Islet precursor cell (in vitro differentiated cells): ENCODE measurements around the gene DCLK3.

Source experiments
- DNase-seq: peaks from one replicate; pipeline ENCODE4 v3.0.0-alpha.2; 2018

Gene DCLK3, protein sequence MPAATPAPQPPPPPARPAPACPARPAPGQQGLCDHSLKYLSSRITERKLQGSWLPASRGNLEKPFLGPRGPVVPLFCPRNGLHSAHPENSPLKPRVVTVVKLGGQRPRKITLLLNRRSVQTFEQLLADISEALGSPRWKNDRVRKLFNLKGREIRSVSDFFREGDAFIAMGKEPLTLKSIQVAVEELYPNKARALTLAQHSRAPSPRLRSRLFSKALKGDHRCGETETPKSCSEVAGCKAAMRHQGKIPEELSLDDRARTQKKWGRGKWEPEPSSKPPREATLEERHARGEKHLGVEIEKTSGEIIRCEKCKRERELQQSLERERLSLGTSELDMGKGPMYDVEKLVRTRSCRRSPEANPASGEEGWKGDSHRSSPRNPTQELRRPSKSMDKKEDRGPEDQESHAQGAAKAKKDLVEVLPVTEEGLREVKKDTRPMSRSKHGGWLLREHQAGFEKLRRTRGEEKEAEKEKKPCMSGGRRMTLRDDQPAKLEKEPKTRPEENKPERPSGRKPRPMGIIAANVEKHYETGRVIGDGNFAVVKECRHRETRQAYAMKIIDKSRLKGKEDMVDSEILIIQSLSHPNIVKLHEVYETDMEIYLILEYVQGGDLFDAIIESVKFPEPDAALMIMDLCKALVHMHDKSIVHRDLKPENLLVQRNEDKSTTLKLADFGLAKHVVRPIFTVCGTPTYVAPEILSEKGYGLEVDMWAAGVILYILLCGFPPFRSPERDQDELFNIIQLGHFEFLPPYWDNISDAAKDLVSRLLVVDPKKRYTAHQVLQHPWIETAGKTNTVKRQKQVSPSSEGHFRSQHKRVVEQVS

DNA sequence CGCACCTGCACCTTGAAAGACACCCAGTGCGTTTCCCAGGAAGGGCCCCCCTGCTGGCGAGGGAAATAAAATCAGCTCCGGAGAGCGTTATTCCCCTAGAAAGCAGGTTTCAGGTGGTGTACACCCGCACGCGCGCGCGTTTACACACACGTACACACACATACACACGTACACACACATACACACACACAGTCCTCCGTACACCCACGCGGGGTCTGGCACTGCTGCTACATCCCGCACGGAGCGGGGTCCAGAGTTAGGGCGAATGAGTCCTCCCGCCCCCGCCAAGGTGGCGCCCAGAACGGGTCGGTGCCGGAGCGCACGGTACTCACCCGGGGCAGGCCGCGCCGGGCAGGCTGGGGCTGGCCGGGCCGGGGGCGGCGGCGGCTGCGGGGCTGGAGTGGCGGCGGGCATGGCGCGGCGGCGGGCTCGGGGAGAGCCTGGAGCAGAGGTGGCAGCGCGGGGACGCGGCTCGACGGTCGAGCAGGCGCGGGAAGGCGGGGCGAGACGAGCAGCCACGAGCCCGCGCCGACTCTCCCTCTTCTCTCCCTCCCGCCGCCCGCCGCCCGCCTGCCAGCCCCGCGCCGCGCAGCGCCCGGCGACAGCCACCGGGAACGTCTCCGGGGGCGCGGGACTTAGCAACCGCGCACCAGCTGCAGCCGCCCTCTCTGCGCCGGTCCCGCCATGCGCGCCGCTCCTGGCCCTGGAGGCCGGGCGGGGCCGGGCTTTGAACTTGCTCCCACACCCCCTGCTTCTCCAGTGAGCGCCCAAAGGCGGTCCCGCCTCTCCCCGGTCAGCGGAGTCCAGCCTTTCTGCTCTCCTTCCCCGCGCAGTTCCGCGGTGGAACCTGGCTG is at the start of gene DCLK3:
Gene DCLK3, minus strand, starts transcription at position 704 of the 854 bp plus-strand sequence. Its CDS starts 290 bp downstream, at position 414.
- DNase-seq: peak; percentile 66

DNA sequence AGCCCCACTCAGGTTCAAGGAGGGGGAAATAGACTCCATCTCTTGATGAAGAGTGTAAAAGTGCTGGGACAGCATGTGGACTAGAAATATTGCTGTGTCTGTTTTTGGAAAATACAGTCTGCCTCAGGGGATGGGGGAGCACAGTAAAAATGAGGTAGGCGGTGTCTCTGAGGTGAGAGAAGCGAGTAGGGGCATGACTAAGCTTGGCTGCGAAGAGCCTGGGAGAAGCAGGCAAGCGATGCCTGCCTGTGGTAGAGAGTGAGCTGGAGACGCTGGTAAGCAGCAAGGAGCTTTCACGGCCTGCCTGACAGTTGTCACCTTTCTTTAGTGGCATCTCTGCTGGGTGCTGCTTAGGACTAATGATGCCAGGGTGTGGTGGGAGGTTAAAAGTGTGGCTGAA is 49.0 kb upstream of the DCLK3 start:
- DNase-seq: peak; percentile 67

DNA sequence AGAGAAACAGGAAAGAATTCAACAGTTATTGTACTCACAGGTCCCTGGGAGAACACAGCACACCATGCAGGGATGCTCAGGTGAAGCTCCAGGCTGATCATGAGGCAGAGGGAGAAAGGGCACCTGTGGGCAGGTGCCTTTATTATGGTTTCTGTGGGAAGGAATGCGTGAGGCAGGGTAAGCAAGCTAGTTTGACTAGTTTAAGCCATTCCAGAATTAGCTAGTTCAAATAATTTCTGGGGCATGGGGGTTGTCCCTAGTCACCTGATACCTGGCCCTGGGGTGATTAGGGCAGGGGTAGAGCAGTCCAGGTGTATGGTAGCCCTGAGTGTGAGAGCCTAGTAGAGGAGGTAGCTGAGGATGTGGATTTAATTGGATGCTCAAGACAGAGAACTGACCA is 47.9 kb upstream of the DCLK3 start:
- DNase-seq: no peak

DNA sequence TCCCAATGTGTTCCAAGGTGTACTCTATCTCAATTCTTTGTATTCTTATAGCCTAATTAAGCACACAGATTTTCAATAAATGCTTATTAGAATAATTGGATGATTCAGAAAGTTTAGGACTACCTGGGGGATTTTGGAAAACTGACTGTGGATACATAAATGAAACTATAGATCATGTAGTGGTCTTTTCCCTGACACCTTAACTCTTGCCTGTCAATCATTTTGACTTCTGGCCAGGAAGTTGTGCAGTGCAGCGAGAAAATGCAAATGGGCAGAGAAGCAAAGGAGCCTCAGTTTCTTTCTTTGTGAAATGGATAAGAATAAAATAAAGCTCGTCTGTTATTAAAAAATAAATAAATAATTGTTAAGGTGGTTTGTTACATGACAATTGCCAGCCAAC is 47.4 kb upstream of the DCLK3 start:
- no peak for DNase-seq

DNA sequence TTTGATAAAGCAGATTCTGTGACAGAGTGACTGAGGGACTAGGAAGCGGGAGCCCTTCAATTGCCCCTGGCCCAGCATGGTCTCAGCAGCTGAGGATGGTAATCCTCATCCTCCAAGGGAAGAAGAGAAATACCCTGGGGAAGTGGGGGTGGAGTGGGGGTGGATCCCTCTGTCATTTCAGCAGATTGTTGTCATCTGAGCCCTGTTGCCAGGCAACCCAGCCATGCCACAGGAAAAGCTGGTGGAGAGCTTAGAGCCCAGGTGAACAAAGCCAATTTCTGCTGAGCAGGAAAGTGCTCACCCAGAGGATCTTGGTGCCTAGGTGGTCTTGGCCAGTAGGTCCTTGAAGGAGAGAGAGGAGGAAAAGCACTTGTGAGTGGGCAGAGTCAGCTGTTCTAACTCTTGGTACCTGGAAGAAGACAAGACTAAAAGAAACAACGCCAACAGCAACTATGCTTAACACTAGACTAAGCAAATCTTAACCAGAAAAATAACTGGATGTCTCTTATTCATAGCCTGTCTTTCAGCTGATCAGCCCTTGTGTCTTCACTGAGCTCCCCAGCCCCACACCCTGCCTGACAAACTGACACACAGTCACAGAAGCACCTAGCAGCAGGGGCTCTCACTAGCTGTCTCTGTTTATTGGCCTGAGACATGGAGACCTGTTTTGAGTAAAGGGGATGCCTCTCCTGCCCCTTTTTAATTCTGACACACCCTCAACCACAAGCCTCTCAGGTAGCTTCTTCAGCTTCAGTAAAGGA is 40.1 kb upstream of the DCLK3 start:
- no peak for DNase-seq

DNA sequence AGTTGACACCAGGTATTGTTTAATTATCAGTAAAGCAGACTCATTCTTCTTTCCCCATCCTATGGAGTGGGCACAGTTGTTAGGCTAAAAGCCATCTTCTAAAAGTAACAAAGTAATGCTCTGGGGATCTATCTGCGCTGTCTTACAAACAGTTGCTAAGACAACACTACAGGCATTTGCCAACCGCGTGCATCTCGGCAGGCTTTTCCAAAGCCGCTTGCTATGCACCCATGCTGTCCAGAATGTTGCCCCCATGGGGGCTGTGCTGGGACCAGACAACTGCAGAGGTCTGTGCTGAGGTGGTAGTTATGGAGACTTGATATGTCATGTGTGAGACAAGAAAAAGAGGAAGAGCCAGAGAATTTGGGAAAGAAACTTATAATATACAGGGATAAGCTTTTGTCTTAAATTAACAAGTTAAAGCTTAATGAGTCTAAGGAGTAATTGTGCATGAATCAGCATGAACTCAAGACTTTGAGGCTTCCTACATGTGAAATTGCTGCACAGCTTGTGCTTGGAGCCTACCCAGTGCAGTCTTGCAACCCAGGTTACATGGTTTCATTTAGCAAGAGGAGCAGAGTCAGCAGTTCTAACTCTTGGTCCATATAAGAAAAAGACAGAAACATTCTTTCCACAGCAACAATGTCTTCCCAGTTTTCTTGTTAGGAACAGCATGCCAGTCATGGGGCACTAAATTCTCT is 38.9 kb upstream of the DCLK3 start:
- no peak for DNase-seq

DNA sequence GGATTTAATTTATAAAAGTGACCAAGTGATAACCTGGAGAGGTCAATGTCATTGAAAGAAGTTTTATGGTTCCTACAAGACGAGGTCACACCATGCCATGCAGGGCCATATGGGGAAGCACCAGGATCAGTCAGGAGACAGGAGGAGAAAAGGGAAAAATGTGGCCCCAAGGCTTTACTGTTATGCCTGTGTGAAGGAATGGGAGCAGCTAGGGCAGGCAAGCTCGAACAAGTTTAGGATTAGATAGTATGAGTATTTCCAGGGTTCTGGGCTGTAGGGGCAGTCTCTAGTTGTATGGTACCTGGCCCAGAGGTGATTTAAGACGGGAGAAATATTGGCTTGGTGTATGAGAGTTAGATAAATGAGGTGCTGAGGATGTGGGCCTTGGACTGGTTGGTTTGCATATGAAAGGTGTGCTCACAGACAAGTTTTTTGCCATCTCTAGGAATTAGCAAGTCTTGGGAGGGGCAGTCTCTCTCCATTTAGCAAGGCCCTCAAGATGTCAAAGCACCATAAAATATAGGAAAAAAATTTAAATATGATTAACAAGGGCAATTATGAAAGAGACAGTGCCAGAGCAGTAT is 36.3 kb upstream of the DCLK3 start:
- no peak for DNase-seq

DNA sequence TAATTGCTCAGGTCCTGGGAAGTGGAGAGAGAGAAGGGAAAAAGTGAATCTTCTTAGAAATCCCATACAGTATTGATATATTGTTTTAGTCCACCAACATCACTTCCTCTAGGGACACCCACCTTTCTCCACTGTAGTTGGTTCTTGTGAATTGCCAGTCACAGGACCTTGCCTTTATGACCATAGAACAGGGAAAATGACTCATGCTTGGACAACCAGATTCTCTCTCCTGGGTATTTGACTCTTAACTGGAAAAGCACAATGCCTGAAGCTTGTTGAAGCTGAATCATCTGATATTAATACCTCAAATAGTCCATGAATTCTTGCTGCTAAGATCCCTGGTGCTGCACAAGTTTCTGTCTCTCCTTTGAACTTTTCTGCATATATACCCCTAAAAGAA is 32.5 kb upstream of the DCLK3 start:
- DNase-seq: no peak

DNA sequence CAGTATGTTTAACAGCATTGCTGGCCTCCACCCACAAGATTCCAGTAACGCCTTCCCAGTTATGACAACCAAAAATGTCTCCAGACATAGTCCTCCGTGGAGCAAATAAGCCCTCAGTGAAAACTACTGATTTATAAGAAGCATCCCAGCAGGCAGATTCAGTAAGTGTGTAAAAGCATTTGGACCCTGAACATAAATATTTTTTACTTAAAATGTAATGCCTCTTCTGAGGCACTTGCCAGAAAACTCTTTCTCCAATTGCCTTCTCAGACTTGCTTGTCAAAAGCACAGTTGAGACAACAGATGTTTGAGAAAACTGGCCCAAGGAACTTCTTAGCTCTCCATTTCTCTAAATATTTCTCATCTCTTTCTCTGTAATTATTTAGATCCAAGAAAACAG is 31.8 kb upstream of the DCLK3 start:
- DNase-seq: no peak

DNA sequence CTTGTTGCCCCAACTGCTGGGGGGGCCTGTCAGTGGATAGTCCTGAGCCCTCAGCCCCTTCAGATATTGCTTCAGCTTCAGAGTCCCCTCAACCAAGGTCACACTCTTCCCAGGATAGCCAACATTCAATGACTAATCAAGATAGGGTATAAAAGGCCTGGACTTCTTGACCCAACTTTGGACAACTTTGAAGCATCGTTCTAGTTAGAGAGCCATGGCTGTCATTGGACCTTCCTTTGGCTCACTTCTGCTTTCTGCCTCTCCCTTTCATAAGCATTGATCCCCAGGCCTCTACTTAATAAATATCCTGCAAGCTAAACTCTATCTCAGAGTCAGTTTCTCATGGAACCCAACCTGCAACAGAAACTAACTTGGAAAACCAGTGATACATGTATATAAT is 31.3 kb upstream of the DCLK3 start:
- DNase-seq: no peak

DNA sequence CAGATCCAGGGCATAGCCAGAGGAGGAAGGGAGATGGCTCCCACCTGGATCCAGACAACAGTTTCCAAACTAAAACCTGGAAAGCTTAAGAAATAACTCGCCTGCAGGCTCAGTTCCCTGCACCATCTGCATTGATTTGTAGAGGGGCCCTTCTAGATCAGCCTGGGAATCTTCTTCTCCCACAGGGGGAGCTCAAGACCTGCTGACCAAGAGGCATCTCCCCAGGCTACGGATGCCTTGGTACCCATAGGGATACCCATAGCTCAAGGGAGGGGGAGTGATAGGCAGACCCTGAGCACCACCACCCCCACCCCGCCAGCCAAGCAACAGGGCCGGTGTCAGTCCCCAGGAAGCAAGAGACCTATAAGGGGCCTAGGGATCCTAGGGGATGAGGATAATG is 28.0 kb upstream of the DCLK3 start:
- peak; percentile 74 for DNase-seq

DNA sequence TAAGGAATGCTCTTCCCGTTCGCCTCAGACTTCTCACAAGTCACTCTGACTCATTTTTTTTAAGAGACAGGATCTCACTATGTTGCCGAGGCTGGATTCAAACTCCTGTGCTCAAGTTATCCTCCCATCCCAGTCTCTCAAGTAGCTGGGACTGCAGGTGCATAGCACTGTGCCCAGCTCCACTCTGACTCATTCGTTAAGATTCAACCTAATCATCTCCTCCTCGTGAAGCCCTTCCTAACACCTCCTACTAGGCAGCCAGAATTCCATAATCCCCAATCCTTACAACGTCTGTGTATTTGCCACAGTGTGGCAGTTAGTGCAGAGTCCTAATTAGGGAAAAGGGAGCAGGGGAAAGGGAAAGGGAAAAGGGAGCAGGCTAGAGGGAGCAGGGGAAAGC is 26.4 kb upstream of the DCLK3 start:
- no peak for DNase-seq

DNA sequence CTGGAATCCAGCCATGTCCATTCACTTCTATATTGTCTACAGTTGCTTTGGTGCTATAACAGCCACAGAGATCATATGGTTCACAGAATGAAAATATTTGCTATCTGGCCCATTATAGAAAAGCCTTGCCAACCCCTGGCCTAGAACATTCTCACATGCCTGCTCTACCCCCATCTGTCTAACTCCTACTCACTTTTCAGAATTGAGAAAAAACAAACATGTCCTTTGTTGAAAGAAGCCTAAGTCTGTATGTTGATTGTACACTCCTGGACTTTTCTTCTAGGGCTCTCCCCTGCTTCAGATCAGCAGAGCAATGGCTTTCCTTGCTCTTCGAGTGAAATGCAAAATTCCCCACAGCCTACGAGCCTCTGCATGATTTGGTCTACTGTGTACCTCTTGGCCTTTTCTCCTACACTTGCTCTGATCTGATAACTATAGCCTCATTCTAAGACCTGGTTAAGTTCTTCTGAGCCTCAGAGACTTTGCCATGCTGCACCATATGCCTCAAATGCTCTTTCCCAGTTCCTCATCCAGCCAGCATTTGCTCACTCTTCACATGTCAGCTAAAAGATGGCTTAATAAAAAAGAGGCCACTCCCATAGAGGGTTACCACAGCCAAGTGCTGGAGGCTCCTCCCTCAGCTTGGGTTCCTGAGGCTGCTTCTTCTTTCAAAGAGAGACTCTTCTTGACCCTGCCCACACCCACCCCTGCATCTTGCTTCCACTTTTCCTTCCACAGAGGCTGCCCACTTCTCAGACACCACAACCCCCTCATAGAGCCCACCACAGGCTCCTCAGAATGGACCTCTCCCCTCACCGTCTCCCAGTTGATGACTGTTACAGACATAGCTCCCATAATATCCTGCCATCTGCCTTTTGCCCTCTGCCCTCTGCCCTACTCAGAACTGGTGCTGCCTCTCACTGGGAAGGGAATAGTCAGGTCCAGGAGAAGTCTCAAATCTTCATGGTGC is 22.9 kb upstream of the DCLK3 start:
- DNase-seq: no peak

DNA sequence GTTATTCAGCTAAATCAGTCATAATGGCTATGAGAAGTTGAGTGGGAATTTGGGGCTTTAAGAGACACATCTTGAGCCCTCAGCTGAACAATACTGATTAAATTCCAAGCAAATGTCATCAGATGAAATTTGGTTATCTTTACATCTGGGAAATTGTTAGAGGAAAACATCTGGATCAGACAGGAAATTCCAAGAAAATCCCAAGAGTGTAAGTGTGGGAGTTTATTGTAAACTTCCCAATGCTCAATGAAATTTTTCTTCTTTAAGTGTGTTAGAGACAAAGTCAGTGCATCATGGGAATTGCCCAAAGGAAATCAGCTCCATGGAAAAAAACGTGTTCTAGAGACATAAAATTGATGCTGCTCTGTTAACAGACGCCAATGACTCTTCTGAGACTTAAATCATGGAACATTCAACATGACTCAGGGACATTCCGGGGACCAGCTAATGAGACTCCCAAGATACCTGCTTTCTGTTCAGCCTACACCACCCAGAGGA is 19.8 kb upstream of the DCLK3 start:
- no peak for DNase-seq

DNA sequence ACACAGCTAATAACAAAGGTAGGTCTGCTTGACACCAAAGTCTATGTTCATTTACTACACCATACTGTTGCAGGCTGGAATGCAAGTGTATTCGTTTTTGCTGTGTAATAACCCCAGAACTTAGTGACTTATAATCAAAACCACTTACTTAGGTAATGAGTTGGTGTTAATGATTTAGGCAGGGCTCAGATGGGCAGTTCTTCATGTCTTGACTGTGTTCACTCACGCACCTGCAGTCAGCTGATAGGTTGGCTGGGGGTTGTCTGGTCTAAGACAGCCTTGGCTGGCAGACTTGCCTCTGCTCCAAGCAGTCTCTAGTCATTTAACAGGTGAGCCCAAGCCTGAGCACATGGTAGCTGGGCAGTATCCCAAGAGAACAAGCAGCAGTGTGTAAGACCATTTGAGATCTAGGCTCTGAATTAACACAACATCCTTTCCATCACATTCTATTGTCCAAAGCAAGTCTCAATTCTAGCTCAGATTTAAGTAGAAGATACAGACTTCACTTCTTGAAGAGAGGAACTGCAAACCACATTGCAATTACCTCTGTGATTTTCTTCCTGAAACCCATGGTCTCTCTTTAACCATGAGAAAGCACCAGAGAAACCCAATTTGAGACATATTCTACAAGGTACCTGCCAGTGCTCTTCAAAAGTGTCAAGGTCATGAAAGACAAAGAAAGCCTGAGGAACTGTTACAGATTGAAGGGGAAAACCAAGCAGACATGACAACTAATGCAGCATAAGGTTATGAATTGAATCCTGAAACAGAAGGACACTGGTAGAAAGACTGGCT is 13.3 kb upstream of the DCLK3 start:
- DNase-seq: no peak

DNA sequence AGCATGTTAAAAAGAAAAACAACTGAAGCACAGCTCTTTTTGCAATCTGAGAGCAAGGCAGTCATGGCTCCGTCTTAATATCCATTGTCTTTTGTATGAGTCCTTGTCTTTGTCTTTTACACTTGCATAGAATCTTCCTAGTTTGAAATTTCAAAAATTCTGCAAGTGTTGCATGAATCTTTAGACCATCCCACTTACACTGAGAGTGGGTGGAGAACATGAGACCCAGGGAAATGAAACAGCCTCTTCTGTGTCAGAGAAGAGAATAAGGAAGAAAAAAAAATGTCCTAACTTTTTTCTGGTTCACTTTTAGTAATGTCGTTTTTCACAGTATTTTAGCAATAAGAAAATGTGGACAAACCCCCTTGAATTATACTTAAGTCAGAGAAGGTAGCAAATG is 12.1 kb upstream of the DCLK3 start:
- no peak for DNase-seq

DNA sequence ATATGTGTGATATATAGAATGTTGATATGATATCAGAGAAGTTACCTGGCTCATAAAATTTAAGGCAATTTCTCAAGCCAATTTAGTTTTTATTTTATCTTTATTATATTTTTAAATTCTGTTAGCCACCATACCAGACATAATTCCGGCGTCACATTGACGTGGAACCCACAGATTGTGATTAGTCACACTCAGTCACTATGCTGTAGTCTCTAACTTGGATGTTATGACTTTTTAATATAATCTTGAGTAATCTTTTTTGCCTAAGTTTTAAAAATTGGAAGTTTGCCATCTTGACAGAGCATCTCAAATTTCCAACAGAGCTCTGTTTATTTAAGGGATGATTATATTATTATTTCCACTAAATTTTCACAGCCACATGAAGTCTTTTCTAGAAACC is 9.7 kb upstream of the DCLK3 start:
- DNase-seq: no peak

DNA sequence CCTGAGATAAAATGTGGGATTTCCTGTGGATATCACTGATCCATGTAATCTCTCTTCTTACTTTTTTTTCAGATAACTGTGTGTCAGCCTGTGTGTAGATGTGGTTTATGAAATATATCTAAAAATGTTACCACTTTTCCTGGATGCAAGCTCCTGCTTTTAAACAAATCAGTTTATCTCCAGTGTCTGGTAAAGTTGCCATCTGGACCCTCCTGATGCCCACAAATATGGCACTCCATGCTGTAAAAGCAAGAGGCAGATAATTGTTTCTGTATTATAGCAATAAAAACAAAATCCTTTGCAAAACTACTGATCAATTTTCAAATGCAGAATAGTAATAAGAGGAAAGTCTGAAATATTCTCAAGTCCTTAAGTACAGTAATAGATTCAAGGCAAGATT is 7.6 kb upstream of the DCLK3 start:
- no peak for DNase-seq

DNA sequence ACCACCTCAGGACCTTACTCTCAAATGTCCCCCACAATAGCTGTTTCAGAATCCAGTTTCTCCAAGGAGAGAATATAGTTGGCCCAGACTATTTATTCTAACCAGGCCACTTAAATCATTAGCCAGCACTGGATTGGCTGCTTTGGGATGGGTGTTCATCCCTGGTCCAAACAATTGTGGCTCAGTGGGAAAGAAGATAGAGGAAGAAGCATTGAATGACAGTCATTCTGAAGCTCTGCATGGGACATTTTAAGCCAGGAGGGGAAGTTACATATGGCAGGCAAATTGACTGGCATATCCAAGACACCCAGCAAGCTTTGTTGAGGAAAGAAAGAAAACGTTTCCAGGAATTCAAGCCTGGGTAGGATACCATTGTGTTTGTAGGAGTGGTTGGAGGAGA is 5.6 kb upstream of the DCLK3 start:
- DNase-seq: no peak
